ENCODE measurements around the gene CREB5.

- TF ChIP-seq POLR2A (IDR thresholded peaks at IDR 0.05) (no peak), CTCF (IDR thresholded peaks at IDR 0.05) (no peak)
Measured at GRCh38 chr7:28871631-28872030, 459.3 kb downstream of the CREB5 start.
